ENCODE results near the gene ITPK1. TPM values are rescaled to one million over a fixed set of nuclear protein-coding genes. Genes with fewer than 3 reads are reported as not detected.

ITPK1 gene
- total RNA-seq, 4 donors from 2014 or later, result 37.5 to 47.5 (median 41.4) TPM

DNA sequence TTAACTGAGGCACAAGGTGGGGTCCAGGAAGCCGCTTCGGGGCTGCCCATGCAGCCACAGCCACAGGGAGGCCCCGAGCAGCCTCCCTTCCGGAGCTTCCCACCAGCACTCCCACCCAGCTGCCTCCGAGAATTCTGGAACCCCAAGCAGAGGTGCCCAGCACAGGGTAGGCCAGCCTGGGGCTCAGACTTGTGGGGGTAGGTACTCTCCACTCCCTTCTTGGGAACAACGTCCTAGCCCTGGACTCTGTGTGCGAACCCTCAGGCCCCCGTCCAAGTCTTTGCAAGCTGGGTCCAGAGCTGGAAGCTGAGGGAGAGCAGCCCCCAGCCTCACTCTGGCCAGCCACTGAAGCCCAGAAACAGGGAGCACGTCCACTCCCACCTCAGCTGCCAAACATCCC, 16.1 kb downstream of the ITPK1 start:
- no peak for TF ChIP-seq POLR2A (IDR thresholded peaks at IDR 0.05)
- TF ChIP-seq, protein P1, sequence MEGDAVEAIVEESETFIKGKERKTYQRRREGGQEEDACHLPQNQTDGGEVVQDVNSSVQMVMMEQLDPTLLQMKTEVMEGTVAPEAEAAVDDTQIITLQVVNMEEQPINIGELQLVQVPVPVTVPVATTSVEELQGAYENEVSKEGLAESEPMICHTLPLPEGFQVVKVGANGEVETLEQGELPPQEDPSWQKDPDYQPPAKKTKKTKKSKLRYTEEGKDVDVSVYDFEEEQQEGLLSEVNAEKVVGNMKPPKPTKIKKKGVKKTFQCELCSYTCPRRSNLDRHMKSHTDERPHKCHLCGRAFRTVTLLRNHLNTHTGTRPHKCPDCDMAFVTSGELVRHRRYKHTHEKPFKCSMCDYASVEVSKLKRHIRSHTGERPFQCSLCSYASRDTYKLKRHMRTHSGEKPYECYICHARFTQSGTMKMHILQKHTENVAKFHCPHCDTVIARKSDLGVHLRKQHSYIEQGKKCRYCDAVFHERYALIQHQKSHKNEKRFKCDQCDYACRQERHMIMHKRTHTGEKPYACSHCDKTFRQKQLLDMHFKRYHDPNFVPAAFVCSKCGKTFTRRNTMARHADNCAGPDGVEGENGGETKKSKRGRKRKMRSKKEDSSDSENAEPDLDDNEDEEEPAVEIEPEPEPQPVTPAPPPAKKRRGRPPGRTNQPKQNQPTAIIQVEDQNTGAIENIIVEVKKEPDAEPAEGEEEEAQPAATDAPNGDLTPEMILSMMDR (IDR thresholded peaks at IDR 0.05), result no peak
- WGBS, 2 donors, result 95% methylated on average over 9 of the region's 9 CpGs; no CpG with 5 or more reads in 1 of the 2 donors
- intact Hi-C loops (cut with DNase I; ENCODE audit: low total_unique reads), result no loop called here

DNA sequence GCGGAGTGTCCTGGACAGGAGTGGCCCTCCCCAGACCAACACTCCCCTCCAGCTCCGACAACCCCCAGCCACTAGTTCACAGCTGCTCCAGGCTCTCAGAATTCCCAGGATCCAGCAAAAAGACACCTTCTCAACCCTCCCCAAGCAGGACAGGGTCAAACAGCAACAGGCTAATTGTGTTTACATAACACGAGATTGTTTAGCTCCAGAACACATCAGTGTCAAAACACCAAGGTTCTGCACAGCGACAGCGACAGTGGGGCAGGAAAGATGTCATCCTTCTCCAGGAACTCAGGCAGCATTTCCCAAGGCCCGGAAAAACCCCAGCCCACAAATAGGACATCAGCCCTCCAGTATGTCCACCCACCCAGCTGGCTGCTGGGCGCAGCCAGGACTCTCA, 16.5 kb downstream of the ITPK1 start:
- H3K4me3 ChIP-seq (ENCODE audit: low read depth, poor library complexity, severe bottlenecking), result no peak overlapping the region
- intact Hi-C loops (cut with DNase I; ENCODE audit: low total_unique reads), result no loop called here
- no peak for DNase-seq (ENCODE audit: low spot score in 2 of 2)
- no peak for TF ChIP-seq POLR2A (IDR thresholded peaks at IDR 0.05)
- TF ChIP-seq, protein P1 (IDR thresholded peaks at IDR 0.05), result no peak
- 86 to 94% methylated on average over 7 of the region's 7 CpGs for WGBS, 2 donors

More for the DNA sequence above, 16.1 kb downstream of the ITPK1 start:
- H3K4me3 ChIP-seq (ENCODE audit: low read depth, poor library complexity, severe bottlenecking), result no peak overlapping the region
- no peak for DNase-seq (ENCODE audit: low spot score in 2 of 2)

DNA sequence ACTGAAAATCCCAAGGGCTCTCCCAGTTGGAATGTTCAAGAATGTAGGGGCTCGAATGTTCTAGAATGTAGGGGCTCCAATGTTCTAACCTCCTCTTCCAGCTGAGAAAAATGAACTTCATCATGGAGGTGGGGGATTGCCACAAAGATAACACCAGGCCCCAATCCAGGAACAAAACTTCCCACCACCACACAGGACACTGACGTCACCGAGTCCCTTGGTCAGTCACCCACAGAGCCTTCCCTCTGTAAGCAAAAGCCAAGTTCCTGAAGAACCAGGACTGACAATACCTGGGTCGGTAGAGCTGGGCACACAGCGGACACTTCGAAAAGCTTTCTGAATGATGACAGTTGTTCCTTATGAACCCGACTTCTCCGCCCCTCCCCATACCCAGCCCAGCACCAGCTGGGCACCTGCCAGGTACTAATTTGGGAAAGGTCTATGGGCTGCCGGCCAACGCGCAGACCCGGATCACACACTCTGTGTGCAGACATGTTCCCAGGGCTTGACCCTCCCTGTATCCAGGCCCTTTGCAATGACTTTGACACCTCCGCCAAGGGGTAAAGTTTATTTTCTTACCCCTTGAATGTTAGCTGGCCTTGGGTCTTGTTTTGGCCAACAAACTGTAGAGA, 18.9 kb downstream of the ITPK1 start:
- no peak for DNase-seq (ENCODE audit: low spot score in 2 of 2)
- WGBS, 2 donors, result 87% methylated on average over 13 of the region's 13 CpGs
- no peak overlapping the region for H3K4me3 ChIP-seq (ENCODE audit: low read depth, poor library complexity, severe bottlenecking)
- intact Hi-C loops (cut with DNase I; ENCODE audit: low total_unique reads), result no loop called here
- TF ChIP-seq POLR2A (IDR thresholded peaks at IDR 0.05), result no peak
- TF ChIP-seq, protein P1 (IDR thresholded peaks at IDR 0.05), result no peak

DNA sequence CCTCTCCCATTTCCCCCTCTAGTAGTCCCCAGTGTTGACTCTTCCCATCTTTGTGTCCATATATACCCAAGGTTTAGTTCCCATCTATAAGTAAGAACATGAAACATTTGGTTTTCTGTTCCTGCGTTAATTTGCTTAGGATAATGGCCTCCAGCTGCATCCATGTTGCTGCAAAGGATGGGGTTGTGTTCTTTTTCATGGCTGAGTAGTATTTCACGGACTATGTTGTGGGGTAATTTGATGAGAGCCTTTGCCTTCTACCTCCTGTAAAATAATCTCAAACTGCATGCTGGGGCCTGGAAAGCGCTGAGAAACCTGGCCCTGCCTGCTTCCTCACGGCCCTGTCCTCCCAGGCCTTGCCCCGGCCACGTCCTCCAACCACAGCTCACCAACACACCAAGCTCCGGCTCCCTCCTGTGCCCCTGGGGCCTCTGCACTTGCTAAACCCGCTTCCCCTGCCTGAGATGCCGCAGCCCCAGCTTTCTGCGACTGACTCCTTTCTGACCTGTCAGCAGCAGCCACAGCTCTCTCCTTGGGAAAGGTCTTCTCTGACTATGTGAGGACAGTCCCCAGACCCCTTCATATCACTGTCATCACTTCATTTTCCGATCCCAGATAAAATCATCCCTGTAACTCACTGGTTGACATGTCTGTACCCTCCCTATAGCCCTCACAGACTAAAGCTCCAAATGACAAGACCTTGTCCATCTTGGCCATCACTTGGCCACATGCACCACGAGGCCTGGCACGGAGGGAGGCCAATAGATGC, 19.8 kb downstream of the ITPK1 start:
- TF ChIP-seq POLR2A (IDR thresholded peaks at IDR 0.05), result no peak
- TF ChIP-seq, protein P1 (IDR thresholded peaks at IDR 0.05), result no peak
- no peak for DNase-seq (ENCODE audit: low spot score in 2 of 2)
- intact Hi-C loops (cut with DNase I; ENCODE audit: low total_unique reads), result no loop called here
- 90 to 93% methylated on average over 13 of the region's 13 CpGs for WGBS, 2 donors
- H3K4me3 ChIP-seq (ENCODE audit: low read depth, poor library complexity, severe bottlenecking), result no peak overlapping the region

DNA sequence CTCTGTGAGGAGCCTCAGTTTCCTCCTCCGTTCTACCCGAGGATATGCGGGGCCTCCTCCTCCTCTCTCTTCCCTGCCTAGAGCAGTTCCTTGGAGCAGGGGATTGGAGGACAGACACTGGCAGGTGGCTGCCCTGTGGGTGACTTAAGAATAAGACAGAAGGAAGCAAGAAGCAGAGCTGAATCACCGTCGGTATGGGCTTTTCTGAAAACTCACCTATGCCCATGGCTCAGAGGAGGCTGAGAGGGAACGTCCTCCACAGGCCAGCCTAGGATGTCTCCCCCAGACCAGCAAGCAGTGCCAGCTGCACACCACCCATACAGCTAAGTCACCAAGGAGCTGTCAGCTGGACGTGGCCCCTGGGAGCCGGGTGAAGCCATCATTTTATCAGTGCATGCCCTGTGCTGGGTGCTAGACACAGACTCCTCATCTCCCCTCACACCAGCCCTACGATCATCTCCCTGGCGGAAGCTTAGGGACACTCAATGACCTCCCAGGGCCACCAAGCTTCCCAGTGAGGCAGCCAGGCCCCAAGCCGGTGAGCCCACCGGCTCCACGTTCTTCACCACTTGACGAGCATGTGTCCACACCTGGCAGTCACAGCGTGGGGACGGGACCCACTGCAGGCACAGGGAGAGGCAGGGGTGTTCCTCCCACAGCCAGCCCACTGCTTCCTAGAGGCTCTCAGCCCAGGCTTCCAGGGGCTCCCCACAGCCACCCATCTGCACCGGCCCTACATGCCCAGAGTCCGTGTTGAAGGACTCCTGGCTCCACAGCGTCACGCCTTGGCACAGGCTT, 21.4 kb downstream of the ITPK1 start:
- intact Hi-C loops (cut with DNase I; ENCODE audit: low total_unique reads), result no loop called here
- WGBS, 2 donors, result 92 to 96% methylated on average over 17 to 20 of the region's 20 CpGs
- TF ChIP-seq, protein P1 (IDR thresholded peaks at IDR 0.05), result no peak
- no peak for TF ChIP-seq POLR2A (IDR thresholded peaks at IDR 0.05)

More for the DNA sequence above, 21.4 kb downstream of the ITPK1 start:
- no peak for DNase-seq (ENCODE audit: low spot score in 2 of 2)
- H3K4me3 ChIP-seq (ENCODE audit: low read depth, poor library complexity, severe bottlenecking), result no peak overlapping the region
